Measurements from ENCODE around the gene DTNBP1.

The DTNBP1 gene

DNA sequence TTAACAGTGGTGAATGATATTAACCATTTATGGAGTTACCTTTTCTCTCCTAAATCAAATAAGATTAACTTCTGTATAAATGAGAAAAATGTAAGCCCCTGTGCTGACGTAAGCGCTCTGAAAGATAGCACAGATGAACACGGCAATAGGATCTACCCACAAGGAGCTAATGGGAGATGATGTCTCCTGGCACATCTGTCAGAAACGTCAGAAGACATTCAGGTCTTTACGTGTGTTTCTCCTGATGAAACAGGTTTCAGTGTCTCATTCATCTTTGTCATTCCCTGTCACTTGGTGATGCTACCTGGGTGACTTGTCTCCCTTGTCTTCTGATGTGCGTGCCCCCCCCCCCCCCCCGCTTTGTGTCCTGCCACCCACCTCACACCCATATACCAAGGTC lies 189.7 kb downstream of the DTNBP1 start:
- H3K27me3 ChIP-seq, result no peaks in the 10 kb centered on the region
- TF ChIP-seq, protein P1, sequence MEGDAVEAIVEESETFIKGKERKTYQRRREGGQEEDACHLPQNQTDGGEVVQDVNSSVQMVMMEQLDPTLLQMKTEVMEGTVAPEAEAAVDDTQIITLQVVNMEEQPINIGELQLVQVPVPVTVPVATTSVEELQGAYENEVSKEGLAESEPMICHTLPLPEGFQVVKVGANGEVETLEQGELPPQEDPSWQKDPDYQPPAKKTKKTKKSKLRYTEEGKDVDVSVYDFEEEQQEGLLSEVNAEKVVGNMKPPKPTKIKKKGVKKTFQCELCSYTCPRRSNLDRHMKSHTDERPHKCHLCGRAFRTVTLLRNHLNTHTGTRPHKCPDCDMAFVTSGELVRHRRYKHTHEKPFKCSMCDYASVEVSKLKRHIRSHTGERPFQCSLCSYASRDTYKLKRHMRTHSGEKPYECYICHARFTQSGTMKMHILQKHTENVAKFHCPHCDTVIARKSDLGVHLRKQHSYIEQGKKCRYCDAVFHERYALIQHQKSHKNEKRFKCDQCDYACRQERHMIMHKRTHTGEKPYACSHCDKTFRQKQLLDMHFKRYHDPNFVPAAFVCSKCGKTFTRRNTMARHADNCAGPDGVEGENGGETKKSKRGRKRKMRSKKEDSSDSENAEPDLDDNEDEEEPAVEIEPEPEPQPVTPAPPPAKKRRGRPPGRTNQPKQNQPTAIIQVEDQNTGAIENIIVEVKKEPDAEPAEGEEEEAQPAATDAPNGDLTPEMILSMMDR (IDR thresholded peaks at IDR 0.05; ENCODE audit: low read depth, low read length), result no peak
- DNase-seq, result no peak
- peaks cover 5% of the 10 kb centered on the region for H3K36me3 ChIP-seq
- peaks cover 3% of the 10 kb centered on the region for H3K4me1 ChIP-seq
- no peak overlapping the region for H3K4me3 ChIP-seq (ENCODE audit: low read depth, low read length)
- H3K9me3 ChIP-seq, result no peaks in the 10 kb centered on the region
